Urothelium cell line (cell line): ENCODE data around the gene RNF2.
"Not testable (repeated sequence)": the region's sequence is repeated elsewhere in the genome, so short reads cannot be mapped to it uniquely, and the experiment has no call there.

ENCODE experiments used
- DNase-seq: peaks from one replicate; pipeline ENCODE4 v3.0.0; 2011; ENCODE audit warnings: low spot score, mixed read lengths
- FAIRE-seq: peaks from 2 replicates; lab custom pipeline; 2011; peaks lifted over from hg19 to GRCh38; lab: Jason Lieb, UNC

RNF2 gene

DNA sequence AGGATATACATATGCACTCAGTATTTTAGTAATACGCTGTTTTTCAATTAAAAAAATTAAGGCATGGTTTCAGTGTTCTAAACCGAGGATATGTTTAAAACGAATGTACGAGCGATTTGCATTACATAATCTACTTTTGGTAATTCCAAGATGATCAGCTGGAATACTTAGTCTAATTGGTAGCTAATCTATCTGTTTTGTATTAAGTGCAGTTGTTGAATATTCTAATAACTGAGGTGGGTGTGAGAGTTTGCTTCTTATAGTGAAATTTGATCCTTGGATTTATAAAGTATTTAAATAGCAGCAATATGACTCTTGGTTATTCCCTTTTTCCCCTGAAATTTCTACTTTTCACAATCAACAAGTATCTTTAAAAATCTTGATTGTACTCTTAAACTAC, 1.3 kb downstream of the RNF2 start:
- DNase-seq (no peak), FAIRE-seq (no peak)

DNA sequence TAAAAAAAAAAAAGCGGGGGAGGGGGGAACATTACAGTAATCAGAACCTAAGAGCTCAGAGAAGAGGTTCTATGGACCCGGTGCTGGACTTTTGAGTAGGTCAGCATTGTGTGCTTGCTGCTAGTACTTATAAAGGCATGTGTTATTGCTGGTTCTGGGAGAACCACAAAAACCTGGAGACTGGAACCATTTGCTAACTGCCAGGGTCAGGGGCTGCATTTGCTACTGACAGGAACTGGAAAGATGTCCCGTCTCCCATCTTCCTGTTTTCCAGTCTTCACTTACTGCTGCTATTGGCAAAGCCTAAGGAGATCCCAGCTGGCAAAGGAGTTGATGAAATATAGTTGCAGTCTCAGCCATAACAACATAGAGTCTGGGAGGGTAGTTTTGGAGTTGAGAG, 4.3 kb downstream of the RNF2 start:
- no peak for FAIRE-seq
- DNase-seq, result no peak

DNA sequence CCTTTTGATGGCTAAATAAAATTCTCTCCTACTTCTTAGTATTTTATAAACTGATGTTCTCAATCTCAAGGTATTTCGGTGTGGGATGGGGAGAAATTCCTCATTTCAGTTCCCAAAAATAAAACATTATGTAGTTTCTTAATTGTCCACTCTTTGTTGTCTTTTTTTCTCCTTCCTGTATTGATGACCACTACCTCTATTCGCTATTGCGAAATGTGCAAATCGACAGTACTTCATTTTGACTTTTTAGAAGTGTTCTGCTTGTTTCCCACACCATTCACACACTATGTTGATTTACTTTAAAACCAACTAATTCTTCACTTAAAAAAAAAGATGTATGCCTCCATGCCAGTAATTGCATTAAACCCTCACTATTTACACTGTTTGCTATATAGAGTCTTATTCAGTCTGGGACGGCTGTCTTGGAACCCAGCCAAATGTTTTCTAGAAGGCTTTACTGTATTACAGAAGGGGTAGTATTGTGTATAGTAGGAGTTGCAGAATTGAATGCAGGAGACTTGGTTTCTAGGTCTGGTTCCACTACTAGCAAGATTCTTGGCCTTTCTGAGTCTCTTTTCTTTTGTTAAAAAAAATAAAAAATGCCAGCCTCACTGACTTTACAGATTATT, 5.6 kb downstream of the RNF2 start:
- FAIRE-seq (no peak), DNase-seq (no peak)

DNA sequence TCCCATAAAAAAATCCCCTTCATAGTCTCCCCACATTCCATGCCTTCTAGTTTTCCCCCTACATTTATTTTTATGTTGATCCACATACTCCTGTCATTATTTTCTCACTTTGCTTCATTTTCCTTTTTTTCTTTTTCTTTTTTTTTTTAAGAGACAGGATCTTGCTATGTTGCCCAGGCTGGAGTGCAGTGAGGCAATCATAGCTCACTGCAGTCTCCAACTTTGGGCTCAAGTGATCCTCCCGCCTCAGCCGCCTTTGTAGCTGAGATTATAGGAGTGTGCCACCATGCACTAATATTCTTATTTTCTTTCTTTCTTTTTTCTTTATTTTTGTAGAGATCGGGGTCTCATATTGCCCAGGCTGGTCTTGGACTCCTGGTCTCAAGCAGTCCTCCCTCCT, 7.8 kb downstream of the RNF2 start:
- DNase-seq (no peak), FAIRE-seq (no peak)

DNA sequence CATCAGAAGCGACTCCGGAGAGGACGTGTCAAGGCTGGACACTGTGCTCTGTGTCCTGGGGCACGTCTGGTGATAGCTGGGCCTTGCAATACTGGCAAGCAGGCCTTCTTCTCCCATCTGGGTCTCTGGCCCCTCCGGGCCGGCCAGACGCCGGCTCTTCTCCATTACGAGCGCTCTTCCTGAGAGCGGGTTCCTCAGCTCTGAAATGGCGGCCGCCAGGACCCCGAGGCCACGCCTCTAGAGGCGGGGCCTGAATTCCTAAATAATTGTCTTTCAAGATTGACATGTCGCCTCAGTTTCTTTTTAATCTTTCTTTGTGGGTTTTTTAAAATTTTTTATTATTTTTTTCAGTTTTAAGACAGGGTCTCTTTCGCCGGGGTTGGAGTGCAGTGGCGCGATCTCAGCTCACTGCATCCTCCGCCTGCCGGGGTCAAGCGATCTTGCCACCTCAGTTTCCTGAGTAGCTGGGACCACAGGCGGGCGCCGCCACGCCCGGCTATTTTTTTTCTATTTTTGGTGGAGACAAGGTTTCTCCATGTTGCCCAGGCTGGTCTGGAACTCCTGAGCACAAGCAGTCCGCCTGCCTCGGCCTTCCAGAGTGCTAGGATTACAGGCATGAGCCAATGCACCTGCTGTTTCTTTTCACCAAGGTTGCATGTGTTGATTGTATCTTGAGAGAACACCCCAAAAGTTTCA, 9.2 kb downstream of the RNF2 start:
- DNase-seq, result no peak
- FAIRE-seq, result no peak

DNA sequence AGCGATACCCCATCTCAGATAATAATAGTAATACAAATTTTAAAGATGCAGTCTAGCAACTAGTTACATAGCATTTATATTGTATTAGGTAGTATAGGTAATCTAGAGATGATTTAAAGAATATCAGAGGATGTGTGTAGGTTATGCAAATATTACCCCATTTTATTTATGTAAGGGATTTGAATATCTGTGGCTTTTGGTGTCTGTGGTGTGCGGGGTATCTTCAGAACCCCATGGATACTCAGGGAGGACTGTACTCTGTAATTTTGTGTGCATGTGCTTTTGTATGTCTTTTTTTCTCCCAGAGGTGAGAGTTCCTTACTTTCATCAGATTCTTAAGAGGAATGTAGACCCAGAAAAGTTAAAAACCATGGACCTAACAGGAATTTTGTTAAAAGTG, 12.8 kb downstream of the RNF2 start:
- no peak for DNase-seq
- no peak for FAIRE-seq

DNA sequence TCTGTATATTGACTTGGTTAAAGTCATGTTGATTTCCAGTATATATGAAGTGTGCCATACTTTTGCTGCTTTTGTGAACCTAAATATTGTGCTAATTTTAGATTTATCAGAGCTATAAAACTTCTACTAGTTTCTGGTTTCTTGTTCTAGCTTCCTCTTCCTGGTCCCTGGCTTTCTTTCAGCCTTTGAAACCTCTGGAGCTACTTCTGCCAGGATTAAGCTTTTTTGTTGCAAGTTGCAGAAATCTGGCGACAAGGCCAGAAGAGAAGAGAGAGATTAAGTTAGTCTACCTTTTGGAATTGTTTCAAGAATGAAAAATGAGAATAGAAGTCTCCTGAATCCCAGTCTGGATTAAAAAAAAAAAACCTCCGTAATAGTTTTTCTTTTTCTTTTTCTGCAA, 13.5 kb downstream of the RNF2 start:
- DNase-seq (no peak), FAIRE-seq (no peak)

DNA sequence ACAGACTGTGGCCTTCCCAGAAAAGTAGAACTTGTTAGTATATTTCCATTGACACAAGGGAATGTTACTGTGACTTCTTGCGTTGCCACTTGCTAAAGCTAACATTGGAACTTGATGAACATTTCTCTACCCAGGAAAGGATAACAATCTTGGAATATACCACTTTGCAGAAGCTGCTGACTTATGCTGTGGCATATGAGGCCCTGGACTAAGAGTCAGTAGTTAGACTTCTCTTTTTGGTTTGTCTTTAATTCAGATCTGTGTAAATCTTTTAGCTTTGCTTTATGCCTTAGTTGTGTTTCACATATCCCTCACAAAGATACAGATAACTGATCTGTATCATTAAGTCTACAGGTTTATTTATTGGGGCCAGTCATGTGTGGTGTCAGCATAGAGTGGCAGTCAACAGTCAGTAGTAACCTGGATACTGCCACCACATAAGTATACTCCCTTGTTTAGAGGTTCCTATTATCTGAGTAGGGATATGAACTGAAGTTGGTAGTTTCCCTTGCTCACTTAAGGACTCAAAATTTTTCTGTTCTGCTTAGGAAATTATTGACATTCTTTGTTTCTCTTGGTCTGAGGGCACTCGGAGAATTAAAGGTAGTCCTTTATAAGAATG, 14.7 kb downstream of the RNF2 start:
- DNase-seq (no peak), FAIRE-seq (no peak)

DNA sequence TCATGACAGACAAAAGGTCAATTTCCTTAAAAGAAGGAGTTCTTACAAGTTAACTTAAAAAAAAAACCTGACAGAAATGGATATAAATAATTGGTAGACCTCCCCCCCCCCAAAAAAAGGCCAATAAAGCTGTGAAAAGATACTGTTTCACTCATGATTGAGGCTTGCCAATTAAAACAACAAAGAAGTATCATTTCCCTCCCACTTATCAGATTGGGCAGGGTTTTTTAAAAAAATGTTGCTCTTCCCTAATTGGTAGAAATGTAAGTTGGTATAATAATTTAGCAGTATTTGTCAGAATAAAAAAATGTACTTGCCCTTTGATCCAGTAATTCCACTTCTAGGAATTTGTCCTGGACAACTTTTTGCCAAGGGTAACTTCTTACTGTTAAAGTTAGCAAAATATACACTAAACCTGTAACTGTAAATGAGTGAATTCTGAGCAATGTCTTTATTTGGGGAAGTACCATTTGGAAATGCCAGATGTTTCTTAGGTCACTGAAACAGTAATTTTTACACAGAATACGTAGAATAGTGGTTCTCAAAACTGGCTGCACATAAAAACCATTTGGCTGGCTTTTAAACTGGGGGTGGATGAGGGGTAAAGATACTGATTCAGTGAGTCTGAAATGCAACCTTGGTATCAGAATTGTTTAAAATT, 17.5 kb downstream of the RNF2 start:
- no peak for FAIRE-seq
- no peak for DNase-seq

DNA sequence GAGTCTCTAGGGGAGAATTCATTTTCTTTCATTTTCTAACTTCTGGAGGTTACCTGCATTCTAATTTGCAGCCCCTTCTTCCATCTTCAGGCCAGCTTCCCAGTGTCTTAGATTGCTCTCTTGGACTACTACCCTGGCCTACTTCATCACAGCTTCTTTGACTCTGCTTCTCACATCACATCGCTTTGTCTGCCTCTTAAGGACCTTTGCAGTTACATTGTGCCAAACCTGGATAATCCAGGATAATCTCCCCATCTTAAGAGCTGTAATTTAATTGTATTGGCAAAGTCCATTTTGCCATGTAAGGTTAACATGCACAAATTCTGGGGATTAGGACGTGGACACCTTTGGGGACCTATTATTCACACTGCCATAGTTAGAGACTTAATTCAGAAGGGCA, 18.4 kb downstream of the RNF2 start:
- FAIRE-seq, result no peak
- DNase-seq, result no peak

DNA sequence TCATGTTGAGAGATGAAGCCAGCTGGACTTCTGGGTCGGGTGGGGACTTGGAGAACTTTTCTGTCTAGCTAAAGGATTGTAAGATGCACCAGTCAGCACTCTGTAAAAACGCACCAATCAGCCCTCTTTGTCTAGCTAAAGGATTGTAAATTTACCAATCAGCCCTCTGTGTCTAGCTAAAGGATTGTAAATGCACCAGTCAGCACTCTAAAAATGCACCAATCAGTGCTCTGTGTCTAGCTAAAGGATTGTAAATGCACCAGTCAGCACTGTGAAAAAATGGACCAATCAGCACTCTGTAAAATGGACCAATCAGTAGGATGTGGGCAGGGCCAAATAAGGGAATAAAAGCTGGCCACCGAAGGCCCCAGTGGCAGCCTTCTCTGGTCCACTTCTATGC, 19.6 kb downstream of the RNF2 start:
- FAIRE-seq, DNase-seq: not testable (repeated sequence)

DNA sequence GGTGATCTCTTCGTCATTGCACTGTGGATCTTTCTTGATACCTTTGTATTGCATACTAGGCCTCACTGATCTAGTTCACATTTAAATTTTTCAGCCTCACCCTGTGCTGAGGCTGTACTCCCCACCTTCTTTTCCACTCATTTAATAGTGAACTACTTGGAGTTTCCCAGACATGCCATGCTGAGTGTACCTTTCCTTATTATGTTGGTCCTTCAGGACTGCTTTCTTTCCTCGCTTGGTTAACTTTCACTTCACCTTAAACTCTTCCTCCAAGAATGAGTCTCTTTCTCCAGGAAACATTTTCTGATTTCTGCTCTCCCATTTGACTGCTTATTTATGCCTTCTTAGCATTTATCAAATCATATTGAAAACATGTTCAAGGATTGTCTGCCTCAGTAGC, 20.8 kb downstream of the RNF2 start:
- FAIRE-seq (no peak), DNase-seq (no peak)

DNA sequence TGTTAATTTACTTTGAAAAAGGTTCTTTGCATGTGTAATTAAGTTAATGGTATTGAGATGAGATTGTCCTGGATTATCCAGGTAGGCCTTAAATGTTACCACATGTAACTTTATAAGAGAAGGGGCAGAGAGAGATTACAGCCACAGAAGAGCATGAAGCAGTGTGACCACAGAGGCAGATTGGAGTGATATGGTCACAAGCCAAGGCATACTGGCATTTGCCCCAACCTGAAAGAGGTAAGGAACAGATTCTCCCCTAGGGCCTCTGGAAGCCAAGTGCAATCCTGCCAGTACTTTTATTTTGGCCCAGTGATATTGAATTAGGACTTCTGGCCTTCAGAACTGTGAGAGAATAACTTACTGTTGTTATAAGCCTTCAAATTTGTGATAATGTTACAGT, 23.0 kb downstream of the RNF2 start:
- DNase-seq (no peak), FAIRE-seq (no peak)

DNA sequence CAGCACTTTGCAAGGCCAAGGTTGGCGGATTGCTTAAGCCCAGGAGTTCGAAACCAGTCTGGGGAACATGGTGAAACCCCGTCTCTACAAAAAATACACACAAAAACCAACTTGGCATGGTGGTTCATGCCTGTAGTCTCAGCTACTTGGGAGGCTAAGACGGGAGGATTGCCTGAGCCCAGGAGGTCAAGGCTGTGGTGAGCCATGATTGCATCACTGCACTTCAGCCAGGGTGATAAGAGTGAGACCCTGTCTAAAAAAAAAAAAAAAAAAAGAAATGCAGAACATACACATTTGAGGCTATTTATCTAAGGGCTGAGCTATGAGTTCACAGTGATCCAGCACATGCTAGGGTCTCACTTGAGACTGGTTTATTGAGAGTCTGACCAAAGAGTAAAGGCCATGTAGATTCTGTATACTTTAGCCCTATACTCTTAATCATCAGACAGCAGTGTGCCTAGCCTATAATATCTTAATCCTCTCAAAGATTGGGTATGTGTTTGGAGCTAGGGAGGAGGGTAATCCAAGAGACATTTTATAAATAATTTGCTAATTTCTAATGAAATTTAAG, 23.9 kb downstream of the RNF2 start:
- FAIRE-seq (no peak), DNase-seq (no peak)

DNA sequence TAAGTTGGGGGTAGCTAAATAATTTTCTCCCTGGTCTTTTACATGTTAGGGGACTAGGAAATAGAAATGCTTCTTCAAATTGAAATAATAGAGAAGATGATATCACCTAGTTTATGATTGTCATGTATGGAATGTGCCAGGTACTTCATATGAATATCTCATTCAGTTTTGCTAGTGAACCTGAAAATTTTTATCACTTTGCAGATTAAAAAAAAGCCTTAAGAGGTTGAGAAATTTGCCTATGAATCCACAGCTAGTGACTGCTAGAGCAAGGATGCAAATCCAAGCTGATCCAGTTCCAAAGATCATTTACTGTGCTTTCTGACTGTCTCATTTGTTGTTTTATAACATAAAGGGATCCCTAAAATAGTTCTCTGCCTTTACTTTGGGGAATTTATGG, 24.7 kb downstream of the RNF2 start:
- FAIRE-seq, result no peak
- DNase-seq, result no peak

DNA sequence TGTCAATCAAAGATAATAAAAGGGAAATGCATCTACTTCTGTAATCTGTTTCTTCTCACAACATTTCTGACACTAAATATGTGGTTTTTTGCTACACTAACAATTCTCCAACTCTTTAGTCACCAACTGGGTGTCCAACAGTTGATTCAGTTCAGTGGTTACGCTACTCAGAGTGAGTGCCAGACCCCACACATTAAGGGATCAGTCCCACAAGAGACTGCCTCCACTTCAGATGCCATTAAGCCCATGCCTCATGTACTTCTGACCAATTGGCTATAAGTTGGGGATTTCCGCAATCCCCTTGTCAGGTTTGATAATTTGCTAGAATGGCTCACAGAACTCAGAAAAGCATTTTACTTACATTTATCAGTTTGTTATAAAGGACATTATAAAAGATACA, 28.4 kb downstream of the RNF2 start:
- DNase-seq, result no peak
- no peak for FAIRE-seq

DNA sequence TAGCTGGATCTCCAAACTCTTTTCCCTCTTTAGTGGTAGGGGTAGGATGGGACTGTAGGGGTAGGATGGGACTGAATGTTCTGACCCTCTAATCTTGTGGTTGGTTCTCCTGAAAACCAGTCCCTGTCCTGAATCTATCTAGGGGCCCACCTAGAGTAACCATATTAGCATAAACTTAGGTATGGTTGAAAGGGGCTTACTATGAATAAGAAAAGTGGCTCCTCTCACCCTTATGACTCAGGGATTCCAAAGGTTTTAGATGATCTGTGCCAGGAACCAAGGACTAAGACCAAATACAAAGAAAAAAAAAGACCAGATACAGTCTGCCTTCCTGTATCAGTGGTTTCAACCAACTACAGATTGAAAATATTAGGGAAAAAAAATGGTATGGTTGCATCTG, 28.9 kb downstream of the RNF2 start:
- FAIRE-seq (no peak), DNase-seq (no peak)

DNA sequence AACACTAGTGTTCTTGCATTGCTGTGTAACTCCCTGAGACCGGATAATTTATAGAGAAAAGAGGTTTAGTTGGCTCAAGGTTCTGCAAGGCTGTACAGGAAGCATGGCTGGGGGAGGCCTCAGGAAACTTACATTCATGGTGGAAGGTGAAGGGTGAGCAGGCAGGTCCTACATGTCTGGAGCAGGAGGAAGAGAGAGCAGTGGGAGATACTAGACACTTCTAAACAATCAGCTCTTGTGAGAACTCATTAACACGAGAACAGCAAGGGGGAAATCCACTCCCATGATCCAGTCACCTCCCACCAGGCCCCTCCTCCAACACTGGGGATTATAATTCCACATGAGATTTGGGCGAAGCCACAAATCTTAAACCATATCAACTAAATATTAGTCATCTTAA, 30.1 kb downstream of the RNF2 start:
- FAIRE-seq (no peak), DNase-seq (no peak)

DNA sequence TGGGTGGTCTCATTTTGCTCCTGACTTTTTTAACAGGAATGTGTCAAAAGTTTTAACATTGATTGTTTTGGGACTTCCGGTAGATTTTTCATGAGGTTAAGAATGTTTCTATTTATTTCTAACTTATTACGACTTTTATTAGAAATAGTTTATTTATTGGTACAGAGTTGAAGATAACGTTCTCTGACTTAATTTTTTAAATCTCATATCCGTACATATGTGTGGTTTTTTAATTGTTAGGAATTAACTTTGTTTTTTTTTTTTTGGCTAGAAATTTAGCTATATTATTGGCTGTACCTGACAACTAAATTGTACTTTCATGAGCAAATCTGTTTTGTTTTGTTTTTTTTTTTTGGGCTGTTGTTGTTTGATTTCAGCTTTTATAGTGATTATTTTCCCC, 32.0 kb downstream of the RNF2 start:
- no peak for DNase-seq
- FAIRE-seq, result no peak

DNA sequence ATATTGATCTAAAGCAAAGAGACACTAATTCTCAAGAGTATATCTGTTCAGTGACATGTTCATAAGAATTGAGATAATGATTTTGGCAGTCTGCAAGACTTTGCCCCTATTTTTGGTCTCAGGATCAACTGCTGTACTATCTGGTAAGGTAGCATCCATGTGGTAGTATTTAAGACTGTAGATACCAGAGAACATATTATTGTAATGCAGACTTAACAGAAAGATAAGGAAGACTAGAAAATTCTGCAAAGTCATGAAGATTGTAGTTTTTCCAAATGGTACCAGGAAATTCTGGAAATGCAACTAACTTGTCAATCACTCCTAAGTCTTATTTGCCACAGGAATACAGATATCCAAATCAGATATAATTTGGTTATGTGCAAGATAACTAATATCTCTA, 35.1 kb downstream of the RNF2 start:
- no peak for FAIRE-seq

DNA sequence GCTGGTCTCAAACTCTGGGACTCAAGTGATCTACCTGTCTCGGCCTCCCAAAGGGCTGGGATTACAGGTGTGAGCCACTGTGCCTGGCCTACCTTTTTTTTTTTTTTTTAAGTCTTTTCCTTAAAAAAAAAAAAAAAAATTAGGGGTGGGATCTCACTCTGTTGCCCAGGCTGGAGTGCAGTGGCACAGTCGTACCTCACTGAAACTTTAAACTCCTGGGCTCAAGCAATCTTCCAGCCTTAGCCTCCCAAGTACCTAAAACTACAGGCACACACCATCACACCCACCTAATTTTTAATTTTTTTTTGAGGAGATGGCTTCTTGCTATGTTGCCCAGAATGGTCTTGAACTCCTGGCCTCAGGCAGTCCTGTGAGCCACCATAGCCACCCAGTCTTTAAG, 38.5 kb downstream of the RNF2 start:
- FAIRE-seq (no peak), DNase-seq (no peak)

More for the DNA sequence above, 35.1 kb downstream of the RNF2 start:
- DNase-seq, result no peak

DNA sequence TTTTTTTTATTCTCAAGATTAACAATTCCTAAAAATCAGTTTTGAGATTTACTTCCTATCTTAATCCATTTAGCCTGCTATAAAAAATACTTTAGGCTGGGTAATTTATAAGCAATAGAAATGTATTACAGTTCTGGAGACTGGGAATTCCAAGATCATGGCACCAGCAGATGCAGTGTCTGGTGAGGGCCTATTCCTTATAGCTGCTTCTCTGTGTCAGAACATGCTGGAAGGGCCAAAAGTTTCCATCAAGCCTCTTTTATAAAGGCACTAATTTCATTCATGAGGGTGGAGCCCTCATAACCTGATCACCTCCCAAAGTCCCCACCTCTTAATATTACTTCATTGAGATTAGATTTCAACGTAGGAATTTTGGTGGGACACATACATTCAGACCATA, 41.7 kb downstream of the RNF2 start:
- no peak for FAIRE-seq
- no peak for DNase-seq
